ENCODE results near the gene KRTAP10-1. TPM values are rescaled to one million over a fixed set of nuclear protein-coding genes. Genes with fewer than 3 reads are reported as not detected.

Gene KRTAP10-1
- total RNA-seq, 1 donor = not detected

GRCh38 chr21:44522753-44523204 lies 17.2 kb downstream of the KRTAP10-1 start:
- TF ChIP-seq, protein P1, sequence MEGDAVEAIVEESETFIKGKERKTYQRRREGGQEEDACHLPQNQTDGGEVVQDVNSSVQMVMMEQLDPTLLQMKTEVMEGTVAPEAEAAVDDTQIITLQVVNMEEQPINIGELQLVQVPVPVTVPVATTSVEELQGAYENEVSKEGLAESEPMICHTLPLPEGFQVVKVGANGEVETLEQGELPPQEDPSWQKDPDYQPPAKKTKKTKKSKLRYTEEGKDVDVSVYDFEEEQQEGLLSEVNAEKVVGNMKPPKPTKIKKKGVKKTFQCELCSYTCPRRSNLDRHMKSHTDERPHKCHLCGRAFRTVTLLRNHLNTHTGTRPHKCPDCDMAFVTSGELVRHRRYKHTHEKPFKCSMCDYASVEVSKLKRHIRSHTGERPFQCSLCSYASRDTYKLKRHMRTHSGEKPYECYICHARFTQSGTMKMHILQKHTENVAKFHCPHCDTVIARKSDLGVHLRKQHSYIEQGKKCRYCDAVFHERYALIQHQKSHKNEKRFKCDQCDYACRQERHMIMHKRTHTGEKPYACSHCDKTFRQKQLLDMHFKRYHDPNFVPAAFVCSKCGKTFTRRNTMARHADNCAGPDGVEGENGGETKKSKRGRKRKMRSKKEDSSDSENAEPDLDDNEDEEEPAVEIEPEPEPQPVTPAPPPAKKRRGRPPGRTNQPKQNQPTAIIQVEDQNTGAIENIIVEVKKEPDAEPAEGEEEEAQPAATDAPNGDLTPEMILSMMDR (IDR thresholded peaks at IDR 0.05; ENCODE audit: insufficient read depth, low read length) = no peak
- no peak for DNase-seq (ENCODE audit: low read depth)
- no peak overlapping the region for H3K4me3 ChIP-seq (ENCODE audit: low read depth, low read length)

DNA sequence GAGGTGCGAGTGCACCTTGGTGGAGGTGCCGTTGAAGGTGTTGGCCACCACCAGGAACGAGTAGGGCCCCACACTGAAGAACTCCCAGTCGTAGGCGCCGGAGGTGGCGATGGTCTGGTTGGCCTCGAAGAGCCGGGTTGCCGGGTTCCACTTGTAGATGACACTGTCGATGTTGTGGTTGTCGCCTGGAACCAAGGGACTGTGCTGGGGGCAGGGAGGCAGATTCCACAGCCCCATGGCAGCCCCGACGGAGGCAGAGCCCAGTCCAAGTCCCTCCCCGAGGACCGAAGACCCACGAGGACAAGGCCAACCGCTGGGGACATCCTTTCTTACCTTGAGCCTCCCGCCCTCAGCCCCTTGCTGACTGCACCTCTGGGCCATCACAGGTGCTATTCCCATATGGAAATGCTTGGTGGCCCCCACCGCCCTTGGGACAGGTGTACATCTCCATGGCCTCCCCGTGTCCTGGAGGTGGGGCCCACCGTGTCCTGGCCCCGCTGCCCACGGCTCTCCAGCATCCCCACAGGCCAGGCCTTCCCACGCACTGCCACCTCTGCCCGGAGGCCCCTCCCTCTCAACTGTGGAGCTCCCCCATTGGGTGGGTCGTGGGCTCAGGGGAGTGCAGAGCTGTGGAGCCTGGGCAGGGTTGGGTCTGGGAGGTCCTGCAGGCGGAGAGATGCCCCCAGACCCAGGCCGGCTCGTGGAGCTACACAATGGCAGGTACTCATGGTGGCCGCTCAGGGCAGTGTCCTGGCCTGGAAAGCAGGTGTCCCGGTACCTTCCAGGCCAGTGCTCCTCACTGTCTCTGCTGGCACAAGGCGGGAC lies 17.9 kb downstream of the KRTAP10-1 start:
- DNase-seq (ENCODE audit: low read depth) = no peak
- no peak overlapping the region for H3K4me3 ChIP-seq (ENCODE audit: low read depth, low read length)
- TF ChIP-seq, protein P1 (IDR thresholded peaks at IDR 0.05; ENCODE audit: insufficient read depth, low read length) = no peak

DNA sequence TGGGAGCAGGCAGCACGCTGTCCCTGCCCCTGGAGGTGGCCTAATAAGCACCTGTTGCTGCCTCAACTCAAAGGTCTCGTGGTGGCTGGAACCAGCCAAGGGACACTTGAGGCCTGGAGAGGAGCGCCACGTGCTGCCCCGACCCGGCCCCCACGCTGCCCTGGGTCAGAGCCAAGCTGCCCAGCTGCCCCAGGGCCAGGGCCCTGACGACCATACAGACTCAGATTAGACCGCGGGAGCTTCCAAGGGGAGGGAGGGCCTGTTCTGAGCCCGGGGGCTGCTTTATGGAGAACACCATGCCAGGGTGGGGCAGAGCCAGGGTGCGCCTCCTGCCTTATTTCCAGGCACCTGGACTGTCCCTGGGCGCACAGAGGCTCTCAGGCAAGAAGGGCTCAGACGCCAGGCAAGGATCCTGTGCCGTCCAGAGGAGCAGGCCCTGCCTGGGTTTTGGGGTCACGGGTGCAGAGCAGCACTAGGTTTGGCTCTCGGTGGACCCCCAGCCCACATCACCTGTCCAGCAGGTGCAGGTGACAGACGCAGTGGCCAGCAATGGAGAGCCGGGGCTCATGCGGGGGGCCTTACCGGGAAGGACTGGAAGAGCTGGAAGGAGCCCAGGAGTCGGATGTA lies 18.6 kb downstream of the KRTAP10-1 start:
- H3K4me3 ChIP-seq (ENCODE audit: low read depth, low read length) = no peak overlapping the region
- TF ChIP-seq, protein P1 (IDR thresholded peaks at IDR 0.05; ENCODE audit: insufficient read depth, low read length) = no peak
- no peak for DNase-seq (ENCODE audit: low read depth)

DNA sequence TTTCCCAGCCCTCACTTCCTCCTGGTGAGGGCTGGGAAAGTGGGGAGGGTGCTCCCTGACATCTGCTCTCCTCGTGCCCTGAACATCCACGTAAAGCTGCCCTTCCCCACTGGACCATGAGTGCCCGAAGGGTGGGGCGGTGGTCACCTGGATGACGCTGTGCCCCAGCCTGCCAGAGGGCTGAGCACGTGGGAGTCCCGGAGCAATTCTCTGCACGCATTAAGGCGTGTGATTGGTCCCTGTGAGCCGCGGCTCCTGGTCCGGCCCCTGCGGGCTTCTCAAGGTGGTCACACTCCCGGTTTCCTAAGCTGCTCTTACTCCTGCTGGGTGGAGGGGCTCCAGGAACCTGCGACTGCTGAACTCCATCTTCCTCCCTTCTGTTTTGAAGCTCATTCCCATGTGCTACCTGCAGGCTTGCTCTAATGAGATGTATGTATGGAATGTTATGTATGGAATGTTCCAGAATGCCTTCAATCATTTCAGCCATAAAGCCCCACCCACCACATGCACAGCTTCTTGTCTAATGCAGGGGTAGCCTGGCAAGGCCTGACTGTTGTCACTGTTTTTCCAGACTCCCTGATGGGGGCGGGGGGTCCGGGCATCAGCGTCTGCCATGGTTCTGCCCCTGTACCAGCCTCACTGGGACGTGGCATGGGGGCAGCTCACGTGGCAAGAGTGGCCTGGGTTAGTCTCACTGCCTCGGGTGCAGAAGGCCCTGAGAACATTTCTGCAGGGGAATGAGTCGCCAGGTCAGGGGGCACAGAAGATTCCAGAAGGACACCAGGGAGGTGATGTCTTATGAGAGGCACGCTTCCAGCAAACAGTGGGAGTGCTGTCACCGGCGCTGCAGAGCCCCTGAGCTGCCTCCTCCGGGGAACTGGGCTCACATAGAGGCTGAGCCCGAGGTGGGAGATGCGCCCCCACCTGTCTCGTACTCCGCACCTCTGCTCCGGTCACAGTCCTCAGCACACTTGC lies 19.4 kb downstream of the KRTAP10-1 start:
- no peak for DNase-seq (ENCODE audit: low read depth)
- TF ChIP-seq, protein P1 (IDR thresholded peaks at IDR 0.05; ENCODE audit: insufficient read depth, low read length) = no peak
- no peak overlapping the region for H3K4me3 ChIP-seq (ENCODE audit: low read depth, low read length)

DNA sequence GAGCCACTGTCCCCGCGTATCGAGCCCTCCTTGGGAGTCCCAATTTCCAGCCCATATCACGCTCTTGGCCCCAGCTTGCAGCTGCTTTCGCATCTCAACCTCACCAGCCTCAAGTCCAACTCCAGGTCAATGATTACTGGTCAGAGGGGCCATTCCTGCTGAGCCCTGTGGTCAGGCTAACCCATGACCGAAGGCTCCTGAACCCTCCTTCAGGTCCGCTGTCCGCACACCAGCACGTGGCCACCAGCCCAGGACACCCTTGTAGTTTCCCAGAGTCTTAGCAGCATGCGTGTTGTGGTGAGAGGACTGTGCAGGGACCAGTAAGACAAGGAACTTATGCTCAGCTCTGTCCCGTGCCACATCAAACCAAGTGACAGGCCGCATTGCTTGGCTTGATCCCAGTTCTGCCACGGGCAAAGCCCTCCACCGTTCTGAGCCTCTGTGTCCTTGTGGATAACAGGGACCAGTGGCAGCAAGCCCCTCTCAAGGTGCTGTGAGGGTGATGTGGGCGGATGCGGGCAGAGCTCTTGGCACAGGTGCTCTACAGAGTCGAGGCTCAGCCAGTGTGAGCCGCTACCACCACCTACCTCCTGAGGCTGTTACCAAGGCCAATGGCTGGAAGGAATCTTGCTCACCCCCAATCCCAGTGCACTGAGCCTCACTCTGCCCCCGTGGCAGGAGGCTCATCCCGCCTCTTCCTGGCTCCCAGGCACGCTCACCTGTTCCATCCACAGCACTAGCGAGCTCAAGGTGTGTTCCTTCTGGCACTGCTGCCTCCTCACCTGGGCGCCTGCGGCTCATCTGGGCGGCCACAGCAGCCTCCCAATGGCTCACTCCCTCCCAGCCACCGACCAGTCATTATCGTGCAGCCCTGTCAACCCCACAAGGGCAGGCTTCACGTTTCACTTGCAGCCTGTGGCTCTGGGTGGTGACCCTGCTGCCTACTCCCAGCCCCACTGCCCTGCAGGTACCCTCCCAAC lies 20.4 kb downstream of the KRTAP10-1 start:
- TF ChIP-seq, protein P1 (IDR thresholded peaks at IDR 0.05; ENCODE audit: insufficient read depth, low read length) = no peak
- no peak for DNase-seq (ENCODE audit: low read depth)
- H3K4me3 ChIP-seq (ENCODE audit: low read depth, low read length) = no peak overlapping the region
